HL-60 (cell line): ENCODE measurements around the gene AEBP2.
A peak's percentile ranks its signal among the peaks of the same experiment; 100 is the strongest.

Source experiments
- DNase-seq, 2 experiments: peaks; one replicate each; pipeline ENCODE4 v3.0.0-alpha.2; 2010 to 2020; ENCODE audit warnings: low read depth in 1 of 2, low spot score in 1 of 2
- H3K27ac ChIP-seq: fragments of 250-450 bp; sonication (Bioruptor Pico); replicated peaks from 2 replicates; pipeline ENCODE4 v1.5.1; 2020; ENCODE audit warnings: mild to moderate bottlenecking, moderate library complexity
- H3K27me3 ChIP-seq: fragments of 250-450 bp; sonication (Bioruptor Pico); 2 replicates; pipeline ENCODE4 v1.5.1; 2021; ENCODE audit warnings: mild to moderate bottlenecking, moderate library complexity; ENCODE audit not compliant: insufficient read depth, poor library complexity, severe bottlenecking
- H3K4me3 ChIP-seq: replicated peaks from 2 replicates; pipeline ENCODE4 v1.5.1; 2011; ENCODE audit warnings: mild to moderate bottlenecking, control low read depth, low read length; ENCODE audit not compliant: insufficient read depth
- CTCF ChIP-seq: IDR thresholded peaks from one replicate; pipeline ENCODE4 v1.5.1; 2011; ENCODE audit warnings: low read length, control low read depth, inconsistent platforms; ENCODE audit not compliant: insufficient read depth
- GABPA ChIP-seq: IDR thresholded peaks from 2 replicates; pipeline ENCODE4 v1.6.1; 2012; ENCODE audit warnings: low read depth
- POLR2AphosphoS5 ChIP-seq: IDR thresholded peaks from 2 replicates; pipeline ENCODE4 v1.6.1; 2012; ENCODE audit warnings: low read depth
- REST ChIP-seq: IDR thresholded peaks from 2 replicates; pipeline ENCODE4 v1.6.1; 2012; ENCODE audit warnings: low read depth; ENCODE audit not compliant: insufficient replicate concordance
- SPI1 ChIP-seq: IDR thresholded peaks from 2 replicates; pipeline ENCODE4 v1.6.1; 2012; ENCODE audit warnings: low read depth, mild to moderate bottlenecking, borderline replicate concordance

The AEBP2 gene

GRCh38 chr12:19440019-19440858 lies 947 bp downstream of the AEBP2 start:
- H3K27me3 ChIP-seq = no peaks in the 10 kb centered on the region
- TF ChIP-seq POLR2AphosphoS5 (peak; percentile 40; the same call in 1 of the 2 replicates), GABPA (no peak), REST (no peak)
- peak overlapping the region; percentile 87 for H3K27ac ChIP-seq
- DNase-seq = peak in 1 of 2 experiments; percentile 34
- peak overlapping the region; percentile 86 for H3K4me3 ChIP-seq

GRCh38 chr12:19440916-19441315 lies 1.6 kb downstream of the AEBP2 start:
- H3K4me3 ChIP-seq = peak overlapping the region; percentile 86
- no peaks in the 10 kb centered on the region for H3K27me3 ChIP-seq
- no peak for DNase-seq
- peak overlapping the region; percentile 87 for H3K27ac ChIP-seq
- TF ChIP-seq POLR2AphosphoS5 (no peak), SPI1 (no peak), GABPA (no peak), REST (no peak), CTCF (no peak)

- Histone ChIP-seq H3K27ac (no peak overlapping the region), H3K27me3 (no peaks in the 10 kb centered on the region), H3K4me3 (no peak overlapping the region)
- DNase-seq = no peak
- TF ChIP-seq REST (no peak), POLR2AphosphoS5 (no peak), GABPA (no peak), CTCF (no peak), SPI1 (no peak)
These were observed 4.3 kb downstream of the AEBP2 start for GRCh38 chr12:19443585-19443984.
